ENCODE data around the gene USP31.

The USP31 gene

GRCh38 chr16:23058576-23058975 lies 90.7 kb downstream of the USP31 start:
- DNase-seq, result no peak

GRCh38 chr16:23057013-23057596 lies 92.1 kb downstream of the USP31 start:
- no peak for DNase-seq

GRCh38 chr16:23055481-23055880 lies 93.8 kb downstream of the USP31 start:
- no peak for DNase-seq

GRCh38 chr16:23052908-23053580 lies 96.2 kb downstream of the USP31 start:
- DNase-seq, result no peak

GRCh38 chr16:23052221-23052620 lies 97.0 kb downstream of the USP31 start:
- DNase-seq, result no peak

- no peak for DNase-seq
These were observed 97.7 kb downstream of the USP31 start for GRCh38 chr16:23051587-23051986.

GRCh38 chr16:23048164-23048563 lies 101.1 kb downstream of the USP31 start:
- no peak for DNase-seq

GRCh38 chr16:23045025-23045424 lies 104.2 kb downstream of the USP31 start:
- DNase-seq, result no peak

GRCh38 chr16:23040246-23040645 lies 109.0 kb downstream of the USP31 start:
- DNase-seq, result no peak

GRCh38 chr16:23039118-23039517 lies 110.1 kb downstream of the USP31 start:
- DNase-seq, result no peak

- DNase-seq, result no peak
These were observed 114.0 kb downstream of the USP31 start for GRCh38 chr16:23035240-23035639.

- no peak for DNase-seq
These were observed 117.6 kb downstream of the USP31 start for GRCh38 chr16:23031508-23032098.

GRCh38 chr16:23029733-23030420 lies 119.4 kb downstream of the USP31 start:
- DNase-seq, result no peak

GRCh38 chr16:23027386-23027785 lies 121.9 kb downstream of the USP31 start:
- no peak for DNase-seq

- DNase-seq, result no peak
These were observed 122.4 kb downstream of the USP31 start for GRCh38 chr16:23026784-23027362.

GRCh38 chr16:23025692-23026307 lies 123.5 kb downstream of the USP31 start:
- no peak for DNase-seq

GRCh38 chr16:23024044-23024443 lies 125.2 kb downstream of the USP31 start:
- no peak for DNase-seq

GRCh38 chr16:23020084-23020483 lies 129.2 kb downstream of the USP31 start:
- no peak for DNase-seq

GRCh38 chr16:23016368-23016767 lies 132.9 kb downstream of the USP31 start:
- no peak for DNase-seq

GRCh38 chr16:23015580-23015979 lies 133.7 kb downstream of the USP31 start:
- DNase-seq, result no peak

GRCh38 chr16:23014592-23014991 lies 134.7 kb downstream of the USP31 start:
- no peak for DNase-seq
